NOMO-1 treated with DMSO at 0.1 percent for 48 hours (cell line): ENCODE measurements around the gene EVA1C.
"Not testable (repeated sequence)": the region's sequence is repeated elsewhere in the genome, so short reads cannot be mapped to it uniquely, and the experiment has no call there.

Source experiments
- DNase-seq: peaks from one replicate; lab custom pipeline; 2025; ENCODE audit not compliant: unreplicated experiment; lab: John Stamatoyannopoulos, UW

EVA1C gene

GRCh38 chr21:32412162-32413014 lies at the start of gene EVA1C:
Gene EVA1C (plus strand): TSS chr21:32412706. CDS start chr21:32412854, 148 bp downstream.
- no peak for DNase-seq

GRCh38 chr21:32364387-32364786 lies 48.1 kb upstream of the EVA1C start:
- DNase-seq: peak; percentile 22

GRCh38 chr21:32364796-32365195 lies 47.7 kb upstream of the EVA1C start:
- DNase-seq: no peak

- no peak for DNase-seq
These were observed 46.3 kb upstream of the EVA1C start for GRCh38 chr21:32366191-32366590.

GRCh38 chr21:32367158-32367557 lies 45.3 kb upstream of the EVA1C start:
- no peak for DNase-seq

- DNase-seq: no peak
These were observed 44.1 kb upstream of the EVA1C start for GRCh38 chr21:32368386-32368785.

- DNase-seq: not testable (repeated sequence)
These were observed 43.5 kb upstream of the EVA1C start for GRCh38 chr21:32368961-32369360.

- DNase-seq: no peak
These were observed 41.3 kb upstream of the EVA1C start for GRCh38 chr21:32370998-32371766.

- peak; percentile 88 for DNase-seq
These were observed 40.6 kb upstream of the EVA1C start for GRCh38 chr21:32371913-32372314.

GRCh38 chr21:32372755-32373154 lies 39.8 kb upstream of the EVA1C start:
- DNase-seq: no peak

- no peak for DNase-seq
These were observed 35.0 kb upstream of the EVA1C start for GRCh38 chr21:32377506-32377905.

GRCh38 chr21:32377991-32378390 lies 34.5 kb upstream of the EVA1C start:
- DNase-seq: no peak

GRCh38 chr21:32378956-32379355 lies 33.5 kb upstream of the EVA1C start:
- no peak for DNase-seq

- DNase-seq: no peak
These were observed 31.6 kb upstream of the EVA1C start for GRCh38 chr21:32380940-32381339.

GRCh38 chr21:32381571-32381970 lies 30.9 kb upstream of the EVA1C start:
- DNase-seq: no peak

GRCh38 chr21:32382108-32382644 lies 30.3 kb upstream of the EVA1C start:
- no peak for DNase-seq

- DNase-seq: no peak
These were observed 28.7 kb upstream of the EVA1C start for GRCh38 chr21:32383812-32384211.

- no peak for DNase-seq
These were observed 26.2 kb upstream of the EVA1C start for GRCh38 chr21:32386195-32386870.

- DNase-seq: no peak
These were observed 25.4 kb upstream of the EVA1C start for GRCh38 chr21:32387151-32387550.

- no peak for DNase-seq
These were observed 24.2 kb upstream of the EVA1C start for GRCh38 chr21:32388306-32388705.

GRCh38 chr21:32389337-32390015 lies 23.0 kb upstream of the EVA1C start:
- no peak for DNase-seq
